GM11168 (cell line): ENCODE data around the gene EPG5.
"Not testable (repeated sequence)": the region's sequence is repeated elsewhere in the genome, so short reads cannot be mapped to it uniquely, and the experiment has no call there.

Experiments
- in situ Hi-C: fragments of 300-500 bp; cut with MboI; formaldehyde crosslinking; loops from one replicate; pipeline ENCODE4 v1.12.0; 2022; ENCODE audit warnings: low sequenced_read_pairs; ENCODE audit not compliant: unreplicated experiment

Gene EPG5

DNA sequence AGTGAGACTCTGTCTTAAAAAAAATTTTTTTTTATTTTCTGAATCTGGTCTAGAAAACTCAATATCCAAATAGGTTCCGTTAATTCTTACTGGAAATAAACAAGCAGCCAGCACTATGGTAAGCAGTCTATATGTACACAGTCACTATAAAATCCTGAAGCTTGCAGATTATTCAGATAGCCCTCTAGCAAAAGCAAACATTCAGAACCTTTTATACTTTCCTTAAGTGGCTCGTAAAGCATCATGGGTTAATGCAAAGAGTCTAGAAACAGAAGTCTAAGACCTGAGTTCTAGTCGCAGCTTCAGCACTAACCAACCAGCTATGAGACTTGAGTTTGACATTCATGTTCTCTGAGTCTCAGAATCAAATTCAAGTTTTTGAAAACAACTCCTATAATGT lies 89.7 kb downstream of the EPG5 start:
- in situ Hi-C loops, result loop anchor here (10.0 kb wide), 1 partner anchor 203 kb away; no protein-coding TSS in a partner anchor

DNA sequence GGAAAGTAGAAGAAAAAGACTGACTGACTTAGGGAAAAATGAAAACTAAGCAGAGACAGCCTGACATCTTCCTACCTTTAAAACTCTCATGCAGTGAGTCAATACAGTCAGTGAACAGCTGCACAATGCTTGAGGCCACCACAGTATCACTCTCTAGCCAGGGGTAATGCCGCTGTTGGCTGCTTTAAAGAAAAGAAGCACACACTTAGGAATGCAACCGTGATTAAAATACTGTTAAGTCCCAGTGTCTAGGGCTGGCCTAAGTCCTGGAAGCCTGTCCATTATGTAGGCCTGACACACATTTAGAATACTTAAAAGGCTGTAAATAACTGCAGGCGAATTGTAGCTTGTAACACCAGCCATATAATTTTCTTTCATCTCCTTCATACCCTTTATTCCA lies 91.0 kb downstream of the EPG5 start:
- in situ Hi-C loops, result loop anchor here (10.0 kb wide), 1 partner anchor 201 kb away; no protein-coding TSS in a partner anchor

DNA sequence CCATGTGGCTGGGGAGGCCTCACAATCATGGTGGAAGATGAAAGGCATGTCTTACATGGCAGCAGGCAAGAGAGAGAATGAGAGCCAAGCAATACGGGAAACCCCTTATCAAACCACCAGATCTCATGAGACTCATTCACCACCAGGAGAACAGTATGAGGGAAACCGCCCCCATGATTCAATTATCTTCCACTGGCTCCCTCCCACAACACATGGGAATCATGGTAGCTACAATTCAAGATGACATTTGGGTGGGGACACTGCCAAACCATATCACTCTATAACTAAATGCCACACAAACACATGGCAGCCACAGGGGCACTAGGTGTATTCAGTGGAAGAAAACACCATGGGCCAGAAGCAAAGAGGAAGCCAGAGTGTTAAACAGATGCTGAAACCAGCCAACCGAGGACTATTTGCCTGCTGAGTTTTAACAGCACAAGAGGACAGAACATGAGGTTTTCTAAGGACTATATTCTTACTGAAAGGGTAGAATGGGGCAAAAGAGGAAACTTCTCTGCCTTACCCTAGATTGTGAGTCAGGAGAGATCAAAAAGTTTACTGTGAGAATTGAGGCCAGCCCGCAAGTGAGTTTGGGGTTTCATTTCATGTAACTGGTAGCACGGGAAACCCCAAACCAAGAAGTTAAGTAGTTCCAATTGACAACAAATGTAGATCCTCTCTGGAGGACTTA lies 92.5 kb downstream of the EPG5 start:
- in situ Hi-C loops, result loop anchor here (10.0 kb wide), 1 partner anchor 200 kb away; no protein-coding TSS in a partner anchor

DNA sequence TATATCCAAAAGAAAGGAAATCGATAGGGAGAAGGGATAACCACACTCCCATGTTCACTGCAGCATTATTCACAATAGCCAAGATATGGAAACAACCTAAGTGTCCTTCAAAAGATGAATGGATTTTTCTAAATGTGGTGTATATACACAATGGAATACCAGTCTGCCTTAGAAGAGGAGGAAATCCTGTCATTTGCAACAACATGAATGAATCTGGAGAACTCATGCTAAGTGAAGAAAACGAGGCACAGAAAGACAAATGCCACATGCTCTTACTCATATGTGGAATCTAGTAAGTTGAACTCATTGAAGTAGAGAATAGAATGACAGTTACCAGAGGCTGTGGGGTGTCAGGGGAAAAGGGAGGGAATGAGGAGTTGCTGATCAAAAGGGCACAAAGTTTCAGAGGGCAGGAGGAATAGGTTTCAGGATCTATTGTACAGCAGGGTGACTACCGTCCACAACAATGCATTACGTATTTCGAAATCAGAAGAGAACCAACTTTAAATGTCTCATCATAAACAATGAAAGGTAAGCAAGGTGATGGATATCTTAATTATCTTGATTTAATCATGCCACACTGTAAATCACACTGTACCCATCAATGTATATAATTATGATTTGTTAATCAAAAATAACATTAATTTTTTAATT lies 95.6 kb downstream of the EPG5 start:
- in situ Hi-C loops, result loop anchor here (10.0 kb wide), 1 partner anchor 197 kb away; no protein-coding TSS in a partner anchor

DNA sequence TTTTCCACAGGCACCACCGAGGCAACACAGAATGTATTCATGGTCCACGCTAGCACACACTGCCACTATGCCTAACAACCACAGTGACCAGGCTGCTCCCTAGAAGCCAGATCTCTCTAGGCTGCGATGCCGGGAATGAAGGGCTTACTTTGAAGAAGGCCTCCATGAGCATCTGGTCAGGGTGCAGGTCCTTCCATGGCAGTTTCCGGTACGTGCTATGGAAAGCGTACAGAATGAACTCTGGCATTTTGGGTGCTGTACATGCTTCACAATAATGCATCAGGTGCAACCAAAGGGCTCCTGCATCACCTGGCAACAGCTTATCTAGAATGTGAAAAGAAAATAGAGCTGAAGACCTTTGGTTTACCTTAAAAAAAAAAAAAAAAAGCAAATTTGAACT lies 96.7 kb downstream of the EPG5 start:
- in situ Hi-C loops, result loop anchor here (10.0 kb wide), 1 partner anchor 196 kb away; no protein-coding TSS in a partner anchor

DNA sequence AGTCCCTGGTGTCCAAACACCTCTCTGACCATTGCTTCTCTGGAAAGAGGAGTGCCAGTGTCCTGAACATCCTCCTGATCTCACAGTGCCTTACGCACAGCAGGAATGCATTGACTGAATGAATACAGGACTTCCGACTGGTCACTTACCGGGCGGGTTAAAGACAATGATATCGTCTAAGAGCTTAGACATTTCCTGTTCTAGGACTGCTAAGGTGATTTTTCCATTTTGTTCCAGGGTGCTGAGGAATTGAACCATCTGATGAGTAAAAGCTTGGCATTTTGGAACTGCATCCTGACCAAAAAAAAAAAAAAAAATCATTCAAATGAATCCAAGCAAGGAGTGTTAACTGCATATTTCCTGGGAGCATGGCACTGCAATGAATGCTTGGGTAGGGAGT lies 101.7 kb downstream of the EPG5 start:
- in situ Hi-C loops, result no loop called here

DNA sequence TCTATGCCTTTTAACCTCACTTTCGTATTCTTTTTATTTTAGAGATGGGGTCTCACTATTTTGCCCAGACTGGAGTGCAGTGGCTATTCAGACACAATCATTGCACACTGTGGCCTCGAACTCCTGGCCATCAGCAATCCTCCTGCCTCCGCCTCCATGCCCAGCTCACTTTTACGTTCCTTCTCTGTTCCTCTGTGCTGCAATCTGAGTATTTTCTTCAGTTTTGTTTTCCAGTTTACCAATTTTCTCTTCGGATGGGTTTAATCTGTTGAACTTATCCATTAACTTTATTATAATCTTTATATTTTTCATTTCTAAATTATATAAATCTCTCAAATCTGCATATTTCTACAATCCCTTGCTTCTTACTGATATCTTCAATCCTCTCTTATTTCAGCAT lies 103.0 kb downstream of the EPG5 start:
- in situ Hi-C loops, result no loop called here

DNA sequence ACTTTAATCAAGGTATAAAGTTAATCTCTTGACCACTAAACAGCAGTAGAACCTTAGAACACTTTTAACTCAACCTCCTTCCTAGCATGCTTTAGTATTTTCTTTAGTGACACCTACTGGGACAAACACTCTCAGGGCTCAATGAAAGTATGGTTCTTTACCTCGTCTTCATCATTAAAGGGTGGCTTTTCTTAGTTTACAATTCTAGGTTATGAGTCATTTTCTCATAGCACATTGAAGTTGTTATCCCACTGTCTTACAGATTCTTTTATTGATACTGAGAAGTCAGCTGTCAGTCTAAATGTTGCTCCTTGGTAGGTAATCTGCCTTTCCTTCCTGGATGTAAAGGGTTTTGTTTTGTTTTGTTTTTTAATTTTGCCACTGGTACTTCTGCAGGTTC lies 103.7 kb downstream of the EPG5 start:
- in situ Hi-C loops, result no loop called here

DNA sequence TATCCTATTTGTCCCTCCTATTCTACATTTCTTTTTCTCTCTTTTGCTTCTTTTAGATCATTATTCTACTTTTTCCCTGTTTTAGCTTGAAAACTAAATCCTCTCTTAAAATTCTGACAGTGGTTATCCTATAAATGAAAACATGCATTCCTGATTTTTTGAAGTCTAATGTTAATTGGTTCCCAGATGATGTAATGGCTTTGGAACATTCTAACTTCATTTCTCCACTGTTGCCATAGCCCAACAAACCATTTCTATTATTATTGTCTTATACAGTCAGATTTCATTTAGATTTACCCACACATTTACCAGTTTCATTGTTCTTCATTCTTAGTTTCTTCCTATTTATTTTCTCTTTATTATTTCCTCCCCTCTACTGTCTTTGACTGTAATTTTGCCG lies 105.2 kb downstream of the EPG5 start:
- in situ Hi-C loops, result no loop called here

DNA sequence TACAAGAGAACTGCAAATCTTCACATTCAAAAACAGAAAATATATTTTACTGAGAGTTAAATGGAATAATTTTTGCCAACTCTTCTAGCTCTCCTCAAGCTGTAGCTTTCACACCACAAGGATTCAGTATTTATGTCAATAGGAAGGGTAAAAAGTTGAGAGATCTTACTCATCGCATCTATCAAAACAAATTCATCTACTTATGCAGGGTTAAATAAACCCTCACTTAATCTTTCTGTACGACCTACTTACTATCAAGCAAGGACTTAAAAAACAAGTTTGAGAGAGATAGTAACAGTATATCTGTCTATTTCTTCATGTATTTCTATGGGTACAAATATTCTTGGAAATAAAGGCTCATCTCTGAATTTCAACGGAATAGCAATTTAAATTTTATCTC lies 106.2 kb downstream of the EPG5 start:
- in situ Hi-C loops, result no loop called here

DNA sequence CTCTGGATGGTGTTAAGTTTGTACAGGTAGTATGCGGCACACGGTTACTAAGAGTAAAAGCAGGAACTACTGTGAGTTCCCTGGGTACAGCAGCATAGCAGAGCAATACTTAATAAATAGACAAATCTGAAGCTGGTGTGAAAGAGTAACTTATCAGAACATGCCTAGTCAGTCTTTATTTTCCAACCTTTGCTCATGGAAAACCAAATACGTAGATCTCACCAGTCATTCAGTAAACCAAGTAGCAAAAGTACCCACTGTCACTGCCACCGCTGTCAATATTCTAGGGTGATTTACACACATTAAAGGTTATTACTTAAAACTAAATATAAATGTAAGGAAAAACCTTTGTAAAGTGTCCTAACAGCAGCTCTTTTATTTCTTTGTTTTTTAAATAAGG lies 106.6 kb downstream of the EPG5 start:
- in situ Hi-C loops, result no loop called here

DNA sequence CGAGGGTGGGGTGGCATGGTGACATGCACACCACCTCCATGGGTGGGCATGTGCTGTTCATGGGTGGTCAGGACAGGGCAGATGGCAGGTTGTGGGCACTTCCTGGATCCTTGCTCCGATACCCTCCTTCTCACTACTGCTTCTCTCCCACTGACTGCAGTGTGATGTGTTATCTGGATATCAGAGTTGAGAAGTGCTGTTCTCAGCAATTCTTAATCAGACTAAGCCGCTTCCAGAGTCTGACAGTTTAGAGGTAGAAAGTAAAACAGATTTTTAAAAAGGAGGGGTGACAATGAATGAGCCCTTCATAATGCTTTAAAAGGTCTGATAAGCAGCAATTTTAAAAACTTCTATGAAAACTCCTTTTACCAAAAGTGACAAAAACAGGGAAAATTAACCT lies 107.8 kb downstream of the EPG5 start:
- in situ Hi-C loops, result no loop called here

DNA sequence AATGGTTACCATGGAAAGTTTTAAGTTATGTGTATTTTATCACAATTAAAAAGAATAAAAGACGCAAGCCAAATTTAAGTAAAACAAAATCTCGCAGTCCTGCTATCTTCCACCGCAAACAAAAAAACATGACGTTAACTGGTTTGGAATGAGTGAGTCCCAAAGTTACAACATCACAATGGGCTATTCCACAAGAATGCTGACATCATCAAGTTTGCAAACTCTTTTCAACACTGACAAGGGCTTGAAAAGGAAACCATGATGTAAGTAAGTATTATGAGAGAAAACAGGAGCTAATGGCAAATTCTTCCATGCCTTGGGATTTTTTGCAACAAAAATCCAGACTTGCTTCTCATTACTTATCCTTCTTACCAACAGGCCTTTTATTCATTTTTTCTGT lies 110.6 kb downstream of the EPG5 start:
- in situ Hi-C loops, result no loop called here

DNA sequence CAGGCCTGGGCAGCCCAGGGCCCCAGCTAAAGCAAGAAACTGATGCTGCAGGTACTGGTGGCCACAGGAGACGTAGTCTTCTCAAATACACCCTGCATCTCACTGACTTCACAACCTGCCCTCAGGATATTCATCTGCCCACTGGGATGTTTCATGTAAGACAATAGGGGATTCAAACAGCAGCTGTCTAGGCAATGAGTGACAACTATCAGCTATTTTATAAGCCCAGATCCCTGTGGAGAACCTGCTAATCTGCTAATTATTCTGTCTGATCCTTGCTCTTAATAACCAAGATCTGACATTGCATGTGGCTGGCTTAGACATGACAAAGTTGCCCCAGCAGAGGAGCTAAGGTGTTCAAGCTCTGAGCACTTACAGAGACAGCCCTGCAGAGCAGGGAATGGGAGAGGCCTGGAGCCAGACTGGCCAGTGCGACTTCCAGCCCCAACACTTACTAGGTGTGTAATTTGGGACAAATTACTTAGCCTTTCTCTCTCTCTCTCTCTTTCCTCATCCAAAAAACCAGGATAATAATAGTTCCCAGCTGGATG lies 113.0 kb downstream of the EPG5 start:
- in situ Hi-C loops, result no loop called here

DNA sequence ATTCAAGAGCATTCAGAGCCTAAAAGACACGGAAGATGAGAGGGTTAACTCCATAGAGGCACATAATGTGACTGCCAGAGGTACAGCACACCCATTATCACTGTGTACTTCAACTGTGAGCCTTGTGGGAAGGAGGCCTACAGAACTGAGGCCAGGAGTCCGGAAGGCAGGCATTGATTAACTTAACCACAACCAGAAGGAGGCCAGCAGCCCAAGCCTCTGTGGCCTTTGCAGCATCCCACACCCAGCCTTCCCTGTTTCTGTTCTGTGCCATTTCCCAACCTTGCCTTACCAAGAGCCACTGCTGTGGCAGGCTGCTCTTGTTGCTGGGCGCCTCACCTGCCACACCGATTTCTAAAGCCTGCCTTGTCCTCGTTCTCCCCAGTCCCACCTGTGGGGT lies 114.5 kb downstream of the EPG5 start:
- in situ Hi-C loops, result no loop called here

DNA sequence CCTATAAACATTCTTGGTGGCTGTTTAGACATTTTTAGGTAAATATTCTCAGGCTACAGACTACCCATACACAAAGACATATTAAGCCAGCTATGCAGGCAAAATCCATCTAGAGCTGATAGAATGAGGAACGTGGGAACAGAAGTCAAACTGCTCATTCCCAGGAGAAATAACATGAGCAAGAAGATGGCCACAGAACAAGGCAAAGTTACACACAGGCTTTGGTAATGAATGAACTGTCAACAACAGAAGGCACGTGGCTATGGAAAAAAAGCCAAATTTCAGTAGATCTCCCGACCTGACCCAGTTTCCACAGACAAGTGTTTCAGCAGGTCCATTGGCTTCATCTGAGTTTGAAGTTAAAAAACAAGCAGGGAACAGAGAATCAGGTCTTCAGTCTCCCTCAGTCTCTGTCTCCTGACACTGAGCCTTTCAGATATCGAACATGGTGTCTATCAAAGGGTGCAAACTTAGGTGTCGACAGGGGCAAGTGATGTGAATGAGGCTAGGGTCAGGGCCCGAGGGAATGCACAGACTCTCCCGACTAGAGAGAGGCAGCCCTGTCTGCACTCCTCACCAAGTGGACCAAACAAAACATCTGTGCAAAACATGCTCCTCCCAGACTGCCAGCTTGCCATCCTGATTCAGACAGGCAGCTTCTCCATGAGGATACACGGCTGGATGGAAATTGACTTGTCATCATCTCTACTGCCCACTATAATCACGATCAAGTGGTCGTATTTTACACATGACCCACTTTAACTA lies 115.8 kb downstream of the EPG5 start:
- in situ Hi-C loops, result no loop called here

DNA sequence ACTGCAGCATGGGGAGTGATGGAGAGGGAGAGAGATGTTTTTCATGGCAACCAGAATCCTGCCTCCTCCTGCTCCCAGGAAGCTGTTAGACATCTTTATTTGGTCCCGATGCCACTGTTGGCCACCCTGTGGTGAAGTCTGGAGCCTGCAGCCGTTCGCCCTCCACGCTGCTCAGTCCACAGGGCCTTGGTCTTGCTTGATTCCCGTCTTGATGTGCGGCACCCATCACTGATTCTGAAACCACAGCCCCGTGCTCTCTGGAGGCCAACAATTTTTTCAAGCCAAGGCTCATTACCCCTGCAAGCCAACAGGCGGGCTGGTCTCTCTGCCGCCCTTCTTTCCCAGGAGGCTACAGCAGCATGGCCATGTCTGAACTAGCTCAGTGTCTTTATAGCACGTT lies 117.1 kb downstream of the EPG5 start:
- in situ Hi-C loops, result no loop called here

DNA sequence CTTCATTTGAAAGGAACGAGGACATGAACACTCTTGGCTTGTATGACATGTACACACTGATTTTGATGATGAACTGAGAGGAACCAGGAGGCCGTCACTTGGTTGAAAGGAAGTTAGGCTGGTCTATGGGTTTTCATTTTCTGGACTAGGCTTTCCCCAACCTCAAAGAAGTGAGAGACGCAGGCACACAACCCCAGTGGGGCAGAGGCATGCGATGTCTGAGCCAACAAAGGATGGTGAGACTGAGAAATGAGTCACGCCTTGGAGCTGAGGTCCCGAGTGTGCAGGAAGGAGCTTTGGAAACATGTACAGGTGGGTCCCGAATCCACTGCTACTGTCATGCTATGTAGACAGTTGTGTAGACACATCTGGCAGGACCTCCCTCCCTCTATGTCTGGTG lies 117.6 kb downstream of the EPG5 start:
- in situ Hi-C loops, result no loop called here

DNA sequence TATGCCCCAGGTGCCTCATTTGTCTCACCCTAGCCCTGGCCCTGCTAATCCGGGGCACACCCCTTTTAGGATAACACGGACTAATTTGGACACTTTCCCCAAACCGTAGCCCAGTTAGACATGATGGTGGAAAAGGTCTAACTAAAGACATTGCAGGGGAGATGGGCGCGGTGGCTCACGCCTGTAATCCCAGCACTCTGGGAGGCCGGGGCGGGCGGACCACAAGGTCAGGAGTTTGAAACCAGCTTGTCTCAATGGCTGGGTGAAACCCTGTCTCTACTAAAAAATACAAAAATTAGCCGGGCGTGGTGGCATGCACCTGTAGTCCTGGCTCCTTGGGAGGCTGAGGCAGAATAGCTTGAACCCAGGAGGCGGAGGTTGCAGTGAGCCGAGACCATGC lies 118.5 kb downstream of the EPG5 start:
- in situ Hi-C loops, result not testable (repeated sequence)

DNA sequence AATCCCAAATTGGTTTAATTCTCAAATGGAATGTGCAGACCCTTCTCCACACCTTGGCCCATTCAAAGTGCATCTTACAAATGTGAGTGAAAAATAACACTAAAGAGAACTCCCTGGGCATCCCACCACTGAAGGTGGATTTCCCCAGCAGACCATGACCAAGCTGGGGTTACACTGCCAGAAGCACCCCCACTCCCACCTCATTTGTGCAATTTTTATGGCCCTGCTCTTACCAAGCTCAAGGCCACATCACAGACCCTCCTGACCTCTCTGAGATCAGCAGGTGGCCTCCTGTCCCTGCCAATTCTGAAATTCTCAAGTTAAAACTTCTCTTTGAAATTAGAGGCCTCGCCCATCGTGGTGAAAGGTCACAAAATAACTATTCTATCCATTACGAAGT lies 120.0 kb downstream of the EPG5 start:
- in situ Hi-C loops, result no loop called here

DNA sequence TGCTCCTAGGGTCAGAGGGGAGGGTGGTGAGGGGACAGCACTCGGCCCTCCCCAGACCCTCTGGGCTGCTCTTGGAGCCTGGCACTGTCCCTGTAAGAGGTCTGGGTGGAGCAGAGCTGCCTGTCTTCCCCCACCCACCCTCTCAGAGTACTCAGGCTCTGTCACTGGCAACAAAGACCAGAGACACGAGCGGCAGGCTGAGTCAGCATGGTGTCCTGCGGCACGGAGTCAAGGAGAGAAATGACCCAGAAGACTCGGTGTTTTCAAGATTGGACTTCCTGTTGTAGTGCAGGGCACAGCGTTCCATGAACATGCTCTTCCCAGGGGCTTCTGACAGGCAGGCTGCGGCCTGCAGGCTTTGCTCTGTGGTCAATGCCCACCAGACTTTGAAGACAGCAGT lies 121.7 kb downstream of the EPG5 start:
- in situ Hi-C loops, result no loop called here
